Neural cell (in vitro differentiated cells): ENCODE data around the gene HSPB2. TPM values are rescaled to one million over a fixed set of nuclear protein-coding genes. Genes with fewer than 3 reads are reported as not detected.

Experiments
- H2AFZ ChIP-seq: fragments of 200-600, 300-800 bp; sonication (generic), shearing (Covaris generic); 2 replicates; pipeline ENCODE4 v1.6.0; 2014; ENCODE audit warnings: low read depth, mild to moderate bottlenecking, antibody characterized with exemption, low read length, moderate library complexity
- H3F3A ChIP-seq: fragments of 200-600 bp; shearing (Covaris generic); 2 replicates; pipeline ENCODE4 v1.6.1; 2016; ENCODE audit warnings: mild to moderate bottlenecking, moderate library complexity, mixed read lengths, antibody characterized with exemption, low read length; ENCODE audit not compliant: insufficient read depth, poor library complexity, severe bottlenecking
- H3K27ac ChIP-seq: fragments of 200-600, 300-800 bp; sonication (generic), shearing (Covaris generic); 2 replicates; pipeline ENCODE4 v1.5.1; 2014; ENCODE audit warnings: mild to moderate bottlenecking, low read length, moderate library complexity
- H3K27me3 ChIP-seq: fragments of 300-800, 200-600 bp; sonication (generic), shearing (Covaris generic); 2 replicates; pipeline ENCODE4 v1.6.0; 2014; ENCODE audit warnings: mild to moderate bottlenecking, low read depth, low read length, moderate library complexity; ENCODE audit not compliant: insufficient read depth
- H3K36me3 ChIP-seq: fragments of 300-800, 200-600 bp; sonication (generic), shearing (Covaris generic); 2 replicates; pipeline ENCODE4 v1.5.1; 2014; ENCODE audit warnings: mild to moderate bottlenecking, antibody characterized with exemption, low read length, moderate library complexity; ENCODE audit not compliant: insufficient read depth
- H3K4me2 ChIP-seq: fragments of 300-800, 200-600 bp; sonication (generic), shearing (Covaris generic); 2 replicates; pipeline ENCODE4 v1.6.0; 2014; ENCODE audit warnings: mild to moderate bottlenecking, low read length
- H3K4me3 ChIP-seq: fragments of 300-800, 200-600 bp; sonication (generic), shearing (Covaris generic); 2 replicates; pipeline ENCODE4 v1.5.1; 2014; ENCODE audit warnings: mild to moderate bottlenecking, low read length, moderate library complexity
- H3K79me2 ChIP-seq: fragments of 200-600 bp; shearing (Covaris generic); replicated peaks from 2 replicates; pipeline ENCODE4 v1.6.0; 2014; ENCODE audit warnings: mild to moderate bottlenecking, low read length, moderate library complexity; ENCODE audit not compliant: insufficient read depth
- H3K9ac ChIP-seq: fragments of 300-800, 200-600 bp; sonication (generic), shearing (Covaris generic); 2 replicates; pipeline ENCODE4 v1.6.1; 2016; ENCODE audit warnings: mild to moderate bottlenecking, low read length, mixed read lengths
- H3K9me2 ChIP-seq: fragments of 200-600 bp; shearing (Covaris generic); 2 replicates; pipeline ENCODE4 v1.6.1; 2016; ENCODE audit warnings: mild to moderate bottlenecking, low read length, mixed read lengths; ENCODE audit not compliant: insufficient read depth
- H3K9me3 ChIP-seq: fragments of 200-600, 300-800 bp; sonication (generic), shearing (Covaris generic); 2 replicates; pipeline ENCODE4 v1.6.1; 2016; ENCODE audit warnings: mild to moderate bottlenecking, mixed run types, low read length, moderate library complexity, mixed read lengths
- H4K20me1 ChIP-seq: fragments of 200-600 bp; shearing (Covaris generic); 2 replicates; pipeline ENCODE4 v1.6.1; 2016; ENCODE audit warnings: mild to moderate bottlenecking, mixed run types; ENCODE audit not compliant: insufficient read depth
- EP300 ChIP-seq: fragments of 450-650 bp; conservative IDR thresholded peaks from 2 replicates; pipeline ENCODE4 v1.6.1; 2014; ENCODE audit warnings: antibody characterized with exemption, mild to moderate bottlenecking, moderate library complexity; ENCODE audit not compliant: poor library complexity, severe bottlenecking
- EZH2 ChIP-seq: fragments of 200-600, 300-800 bp; shearing (Covaris generic), sonication (generic); IDR thresholded peaks from 2 replicates; pipeline ENCODE4 v1.6.1; 2014; ENCODE audit warnings: antibody characterized with exemption, low read length, borderline replicate concordance, mild to moderate bottlenecking; ENCODE audit not compliant: insufficient read depth, poor library complexity, severe bottlenecking
- MXI1 ChIP-seq: fragments of 450-650 bp; conservative IDR thresholded peaks from 2 replicates; pipeline ENCODE4 v1.6.1; 2014; ENCODE audit warnings: antibody characterized with exemption, mild to moderate bottlenecking; ENCODE audit not compliant: poor library complexity, severe bottlenecking
- POLR2AphosphoS5 ChIP-seq: IDR thresholded peaks from 2 replicates; pipeline ENCODE4 v1.6.1; 2012
- RAD21 ChIP-seq: fragments of 450-650 bp; conservative IDR thresholded peaks from 2 replicates; pipeline ENCODE4 v1.6.1; 2014; ENCODE audit warnings: antibody characterized with exemption, mild to moderate bottlenecking, moderate library complexity
- SMC3 ChIP-seq: fragments of 450-650 bp; conservative IDR thresholded peaks from 2 replicates; pipeline ENCODE4 v1.6.1; 2014; ENCODE audit warnings: antibody characterized with exemption, mild to moderate bottlenecking, moderate library complexity; ENCODE audit not compliant: poor library complexity
- TAF1 ChIP-seq: IDR thresholded peaks from 2 replicates; pipeline ENCODE4 v1.6.1; 2012; ENCODE audit warnings: low read depth
- polyA plus RNA-seq: library from polyadenylated mRNA; depleted of rRNA; stranded (reverse); fragments of >200 nt; gene quantifications from 2 replicates; pipeline ENCODE4 v1.2.3, GENCODE V29; 2014
- TF ChIP-seq, protein P1 (sequence below): IDR thresholded peaks from 2 replicates; pipeline ENCODE4 v1.6.1; 2012; ENCODE audit warnings: borderline replicate concordance
- TF ChIP-seq, protein P2 (sequence below): fragments of 450-650 bp; IDR thresholded peaks from 2 replicates; pipeline ENCODE4 v1.5.1; 2014; ENCODE audit warnings: antibody characterized with exemption, mild to moderate bottlenecking, moderate library complexity; ENCODE audit not compliant: poor library complexity, severe bottlenecking

The HSPB2 gene
- polyA plus RNA-seq, 1 donor from 2014 or later, result not detected

- peak within 1 kb of the TSS; percentile 78 for H2AFZ ChIP-seq
- TF ChIP-seq TAF1 (peak; percentile 88), EZH2 (no peak), SMC3 (peak; percentile 79), RAD21 (peak; percentile 85), EP300 (peak; percentile 94), MXI1 (peak; percentile 95), POLR2AphosphoS5 (peak; percentile 83)
- TF ChIP-seq, protein P1, sequence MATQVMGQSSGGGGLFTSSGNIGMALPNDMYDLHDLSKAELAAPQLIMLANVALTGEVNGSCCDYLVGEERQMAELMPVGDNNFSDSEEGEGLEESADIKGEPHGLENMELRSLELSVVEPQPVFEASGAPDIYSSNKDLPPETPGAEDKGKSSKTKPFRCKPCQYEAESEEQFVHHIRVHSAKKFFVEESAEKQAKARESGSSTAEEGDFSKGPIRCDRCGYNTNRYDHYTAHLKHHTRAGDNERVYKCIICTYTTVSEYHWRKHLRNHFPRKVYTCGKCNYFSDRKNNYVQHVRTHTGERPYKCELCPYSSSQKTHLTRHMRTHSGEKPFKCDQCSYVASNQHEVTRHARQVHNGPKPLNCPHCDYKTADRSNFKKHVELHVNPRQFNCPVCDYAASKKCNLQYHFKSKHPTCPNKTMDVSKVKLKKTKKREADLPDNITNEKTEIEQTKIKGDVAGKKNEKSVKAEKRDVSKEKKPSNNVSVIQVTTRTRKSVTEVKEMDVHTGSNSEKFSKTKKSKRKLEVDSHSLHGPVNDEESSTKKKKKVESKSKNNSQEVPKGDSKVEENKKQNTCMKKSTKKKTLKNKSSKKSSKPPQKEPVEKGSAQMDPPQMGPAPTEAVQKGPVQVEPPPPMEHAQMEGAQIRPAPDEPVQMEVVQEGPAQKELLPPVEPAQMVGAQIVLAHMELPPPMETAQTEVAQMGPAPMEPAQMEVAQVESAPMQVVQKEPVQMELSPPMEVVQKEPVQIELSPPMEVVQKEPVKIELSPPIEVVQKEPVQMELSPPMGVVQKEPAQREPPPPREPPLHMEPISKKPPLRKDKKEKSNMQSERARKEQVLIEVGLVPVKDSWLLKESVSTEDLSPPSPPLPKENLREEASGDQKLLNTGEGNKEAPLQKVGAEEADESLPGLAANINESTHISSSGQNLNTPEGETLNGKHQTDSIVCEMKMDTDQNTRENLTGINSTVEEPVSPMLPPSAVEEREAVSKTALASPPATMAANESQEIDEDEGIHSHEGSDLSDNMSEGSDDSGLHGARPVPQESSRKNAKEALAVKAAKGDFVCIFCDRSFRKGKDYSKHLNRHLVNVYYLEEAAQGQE, result peak; percentile 85
- TF ChIP-seq, protein P2, sequence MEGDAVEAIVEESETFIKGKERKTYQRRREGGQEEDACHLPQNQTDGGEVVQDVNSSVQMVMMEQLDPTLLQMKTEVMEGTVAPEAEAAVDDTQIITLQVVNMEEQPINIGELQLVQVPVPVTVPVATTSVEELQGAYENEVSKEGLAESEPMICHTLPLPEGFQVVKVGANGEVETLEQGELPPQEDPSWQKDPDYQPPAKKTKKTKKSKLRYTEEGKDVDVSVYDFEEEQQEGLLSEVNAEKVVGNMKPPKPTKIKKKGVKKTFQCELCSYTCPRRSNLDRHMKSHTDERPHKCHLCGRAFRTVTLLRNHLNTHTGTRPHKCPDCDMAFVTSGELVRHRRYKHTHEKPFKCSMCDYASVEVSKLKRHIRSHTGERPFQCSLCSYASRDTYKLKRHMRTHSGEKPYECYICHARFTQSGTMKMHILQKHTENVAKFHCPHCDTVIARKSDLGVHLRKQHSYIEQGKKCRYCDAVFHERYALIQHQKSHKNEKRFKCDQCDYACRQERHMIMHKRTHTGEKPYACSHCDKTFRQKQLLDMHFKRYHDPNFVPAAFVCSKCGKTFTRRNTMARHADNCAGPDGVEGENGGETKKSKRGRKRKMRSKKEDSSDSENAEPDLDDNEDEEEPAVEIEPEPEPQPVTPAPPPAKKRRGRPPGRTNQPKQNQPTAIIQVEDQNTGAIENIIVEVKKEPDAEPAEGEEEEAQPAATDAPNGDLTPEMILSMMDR, result peak; percentile 99
- H3K9me3 ChIP-seq, result no peaks in the 10 kb centered on the region
- peaks cover 6% of the 10 kb centered on the region for H3F3A ChIP-seq
- peak within 1 kb of the TSS; percentile 88 for H3K4me3 ChIP-seq
- no peaks in the 10 kb centered on the region for H3K27me3 ChIP-seq
- H3K27ac ChIP-seq, result peak within 1 kb of the TSS; percentile 97
- no peaks in the 10 kb centered on the region for H3K36me3 ChIP-seq
- H3K9me2 ChIP-seq, result no peaks in the 10 kb centered on the region
- H3K79me2 ChIP-seq, result no peaks in the 10 kb centered on the region
- no peaks in the 10 kb centered on the region for H4K20me1 ChIP-seq
- peak within 1 kb of the TSS; percentile 93 for H3K4me2 ChIP-seq
- peak within 1 kb of the TSS; percentile 91 for H3K9ac ChIP-seq
Measured at GRCh38 chr11:111878849-111879636, 33.5 kb upstream of the HSPB2 start, which contains the start of the genes CFAP68 and FDXACB1. TSS of gene CFAP68 (plus strand) at chr11:111879541. CDS start at chr11:111879561, 20 bp downstream. TSS of gene FDXACB1 (minus strand) at chr11:111879165. CDS start at chr11:111879132, 33 bp downstream.

- Histone ChIP-seq H3K9me3 (no peaks in the 10 kb centered on the region), H3K27me3 (no peaks in the 10 kb centered on the region), H3K4me3 (peak overlapping the region; percentile 88), H3K36me3 (no peaks in the 10 kb centered on the region), H4K20me1 (no peaks in the 10 kb centered on the region), H3K4me2 (peak overlapping the region; percentile 93), H3K9ac (peak overlapping the region; percentile 91), H3K27ac (peak overlapping the region; percentile 97), H3K79me2 (no peaks in the 10 kb centered on the region), H3K9me2 (no peaks in the 10 kb centered on the region), H2AFZ (peak overlapping the region; percentile 78), H3F3A (peaks cover 6% of the 10 kb centered on the region)
- peak; percentile 8 for TF ChIP-seq TAF1
- no peak for TF ChIP-seq POLR2AphosphoS5
- TF ChIP-seq, protein P2, result no peak
- TF ChIP-seq, protein P1, result peak; percentile 1
- no peak for TF ChIP-seq EP300
- no peak for TF ChIP-seq MXI1
Measured at GRCh38 chr11:111879637-111879960, 32.9 kb upstream of the HSPB2 start.
